ENCODE results near the gene IFNAR1. TPM values are rescaled to one million over a fixed set of nuclear protein-coding genes. Genes with fewer than 3 reads are reported as not detected.
A peak's percentile ranks its signal among the peaks of the same experiment; 100 is the strongest.

Gene IFNAR1
- total and polyA plus RNA-seq, 2 of the 8 experiments (the other 6 are each of a cell fraction or from before 2014, with no cell fraction given), result 3.1 to 17.1 TPM

DNA sequence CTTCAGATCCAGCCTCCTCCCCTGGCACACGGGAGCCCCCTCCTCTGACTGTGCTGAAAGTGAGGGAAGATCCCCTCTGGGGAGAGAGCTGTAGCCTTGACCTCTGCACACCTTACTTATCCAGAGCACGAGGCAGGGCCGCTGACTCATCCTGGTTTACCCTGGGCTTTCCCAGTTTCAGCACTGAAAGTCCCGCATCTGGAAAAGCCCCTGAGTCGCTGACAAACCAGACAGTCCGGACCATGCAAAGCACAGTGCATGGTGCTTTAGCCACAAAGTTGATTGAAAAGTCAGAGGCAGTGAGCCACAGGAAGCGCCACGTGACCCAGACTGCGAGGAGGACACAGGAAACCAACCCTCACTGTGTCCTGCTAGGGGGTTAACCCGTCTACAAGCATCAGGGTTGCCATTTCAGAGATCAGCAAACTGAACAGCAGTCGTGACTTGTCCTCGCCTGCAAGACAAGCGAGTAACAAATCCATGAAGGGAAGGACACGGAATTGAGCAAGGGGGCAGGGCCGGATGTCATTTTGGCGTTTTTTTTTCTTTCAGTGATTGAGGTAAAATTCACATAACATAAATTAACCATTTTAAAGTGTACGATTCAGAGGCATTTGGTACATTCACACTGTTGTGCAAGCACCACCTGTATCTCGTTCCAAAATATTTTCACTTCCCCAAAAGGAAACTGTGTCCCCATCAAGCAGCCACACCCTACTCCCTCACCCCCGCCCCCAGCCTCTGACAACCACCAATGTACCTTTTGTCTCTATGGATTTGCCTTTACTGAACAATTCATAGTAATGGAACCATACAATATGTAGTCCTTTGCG, 58.5 kb downstream of the IFNAR1 start:
- Histone ChIP-seq H2BK15ac (ENCODE audit: low read length) (peak overlapping the region; percentile 53; the same call in 1 of the 2 replicates), H3K9ac (replicated peaks in 1 of 4; ENCODE audit: extremely low read depth in 1 of 4, low read depth in 3 of 4, low read length in 3 of 4) (no peak overlapping the region), H4K8ac (ENCODE audit: extremely low read depth, insufficient read depth, low read length) (peak overlapping the region; percentile 69; the same call in 1 of the 2 replicates), H3K4me2 (ENCODE audit: insufficient read depth in 1 of 2, low read depth in 2 of 2, low read length in 2 of 2) (no peak overlapping the region), H3K14ac (ENCODE audit: insufficient read length) (no peak overlapping the region), H4K5ac (ENCODE audit: insufficient read length, low read depth, low read length) (no peak overlapping the region), H3K9me3 (ENCODE audit: insufficient read depth in 2 of 2, low read depth in 1 of 2, low read length in 1 of 2) (no peaks in the 10 kb centered on the region), H3K23me2 (ENCODE audit: low read depth, low read length) (no peaks in the 10 kb centered on the region), H2BK120ac (replicated peaks; ENCODE audit: low read depth, low read length) (no peak overlapping the region), H3K36me3 (ENCODE audit: control insufficient read depth in 2 of 4, insufficient read depth in 4 of 4, low read length in 3 of 4) (no peaks in the 10 kb centered on the region), H2AK5ac (ENCODE audit: low read depth, low read length) (no peak overlapping the region), H3K18ac (ENCODE audit: extremely low read depth, low read length) (no peak overlapping the region), H3K23ac (ENCODE audit: insufficient read length) (no peak overlapping the region), H3K4ac (replicated peaks; ENCODE audit: insufficient read length, low read depth, low read length) (no peak overlapping the region), H2BK20ac (ENCODE audit: low read length) (peak overlapping the region; percentile 73; the same call in 1 of the 2 replicates), H2BK12ac (ENCODE audit: low read depth, low read length) (peak overlapping the region; percentile 91; the same call in 1 of the 2 replicates), H2BK5ac (ENCODE audit: low read depth, low read length) (0 out of 2 replicates have a peak overlapping the region, but pooled peaks have one; percentile 35), H2AFZ (ENCODE audit: low read length) (peak overlapping the region; percentile 99), H3K27ac (ENCODE audit: low read depth, low read length) (no peak overlapping the region), H4K91ac (replicated peaks; ENCODE audit: insufficient read length, low read length) (peak overlapping the region; percentile 57), H3K27me3 (replicated peaks in 1 of 4; ENCODE audit: control insufficient read depth in 3 of 4, extremely low read depth in 1 of 4, insufficient read depth in 3 of 4, low read length in 3 of 4) (no peaks in the 10 kb centered on the region), H3K56ac (replicated peaks; ENCODE audit: insufficient read length, low read depth, low read length) (no peak overlapping the region), H3K4me1 (replicated peaks in 1 of 4; ENCODE audit: control insufficient read depth in 3 of 4, insufficient read depth in 4 of 4, low read length in 3 of 4) (peaks cover 0 to 5% (median 3%) of the 10 kb centered on the region in 4 experiments; a peak in 2 of 7 replicates), H4K20me1 (replicated peaks in 1 of 2; ENCODE audit: control insufficient read depth in 1 of 2, insufficient read depth in 2 of 2, low read length in 2 of 2) (no peaks in the 10 kb centered on the region), H3K79me2 (ENCODE audit: control insufficient read depth in 1 of 2, insufficient read depth in 2 of 2, low read length in 2 of 2) (no peaks in the 10 kb centered on the region), H3K79me1 (ENCODE audit: low read depth, low read length) (no peaks in the 10 kb centered on the region), H3K4me3 (ENCODE audit: extremely low read depth in 1 of 4, insufficient read depth in 2 of 4, low read depth in 3 of 4, low read length in 4 of 4) (no peak overlapping the region)
- no peak for DNase-seq (ENCODE audit: low read depth in 1 of 2, low spot score in 2 of 2)
- POLR2A ChIA-PET (ENCODE audit: partially characterized antibody), result no interaction called here
- no peak for FAIRE-seq
- 88% methylated on average over 19 of the region's 20 CpGs; no CpG with 5 or more reads in 1 of the 2 experiments for WGBS, 2 experiments (ENCODE audit: extremely low coverage in 1 of 2, insufficient coverage in 1 of 2, insufficient read length in 1 of 2, insufficient replicate concordance in 2 of 2, low coverage in 1 of 2, low lambda C conversion rate in 2 of 2, missing lambda C conversion rate in 1 of 2)
- CTCF ChIA-PET (ENCODE audit: partially characterized antibody), result interaction anchor here (1.2 to 5.2 kb wide), 3 partner anchors 15 to 22 kb away, joined by 3 to 35 read pairs (median 5); no protein-coding TSS in a partner anchor
- TF ChIP-seq SP1 (IDR thresholded peaks at IDR 0.05; ENCODE audit: low read depth, low read length), result no peak
- 0 out of 2 replicates have a peak, but pooled peaks have one; percentile 31 for TF ChIP-seq E2F6 (IDR thresholded peaks at IDR 0.05)
